Natural killer cell (primary cell): ENCODE measurements around the gene OSBP. TPM values are rescaled to one million over a fixed set of nuclear protein-coding genes. Genes with fewer than 3 reads are reported as not detected.
A peak's percentile ranks its signal among the peaks of the same experiment; 100 is the strongest.

Experiments
- ATAC-seq, 3 donors: fragments of 150-1000 bp in 2 of 3; fragments of 200-7000 bp in 1 of 3; cut with Tn5 transposase; 1 replicate in 1 of 3; 2 replicates in 2 of 3; pipeline ENCODE4 v1.10.0; 2021; ENCODE audit warnings: mild to moderate bottlenecking in 2 of 3, moderate library complexity in 2 of 3
- DNase-seq, 2 donors: peaks; one replicate each; pipeline versions ENCODE4 v3.0.0 to v3.0.0-alpha.2; 2013 to 2021; ENCODE audit warnings: mixed read lengths in 1 of 2
- H3K27ac ChIP-seq: one replicate; pipeline ENCODE4 v1.5.1; 2013; ENCODE audit warnings: mild to moderate bottlenecking, low read length
- H3K27me3 ChIP-seq: one replicate; pipeline ENCODE4 v1.6.1; 2013; ENCODE audit warnings: low read length; ENCODE audit not compliant: control insufficient read depth, insufficient read depth
- H3K36me3 ChIP-seq: one replicate; pipeline ENCODE4 v1.6.1; 2013; ENCODE audit warnings: low read length; ENCODE audit not compliant: control insufficient read depth, insufficient read depth
- H3K4me1 ChIP-seq: one replicate; pipeline ENCODE4 v1.6.1; 2013; ENCODE audit warnings: low read length; ENCODE audit not compliant: control insufficient read depth, insufficient read depth
- H3K4me3 ChIP-seq: one replicate; pipeline ENCODE4 v1.5.1; 2013; ENCODE audit warnings: low read length
- H3K9me3 ChIP-seq: one replicate; pipeline ENCODE4 v1.6.1; 2013; ENCODE audit warnings: low read length; ENCODE audit not compliant: control insufficient read depth, insufficient read depth
- H3K27ac Mint-ChIP-seq, 2 donors: one replicate each; pipeline ENCODE4 v1.8.0; 2022; ENCODE audit warnings: mild to moderate bottlenecking in 2 of 2, mixed read lengths in 2 of 2, moderate library complexity in 1 of 2
- H3K27me3 Mint-ChIP-seq, 2 donors: one replicate each; pipeline ENCODE4 v1.8.0; 2022; ENCODE audit warnings: low read depth in 2 of 2, mixed read lengths in 2 of 2
- H3K36me3 Mint-ChIP-seq: one replicate; pipeline ENCODE4 v1.8.0; 2022; ENCODE audit warnings: mixed read lengths
- H3K4me1 Mint-ChIP-seq, 2 donors: one replicate each; pipeline ENCODE4 v1.8.0; 2022; ENCODE audit warnings: mixed read lengths in 2 of 2
- H3K4me3 Mint-ChIP-seq: one replicate; pipeline ENCODE4 v1.8.0; 2022; ENCODE audit warnings: mild to moderate bottlenecking, moderate library complexity, mixed read lengths
- H3K9me3 Mint-ChIP-seq, 2 donors: one replicate each; pipeline ENCODE4 v1.8.0; 2022; ENCODE audit warnings: mixed read lengths in 2 of 2
- CTCF ChIP-seq: fragments of 200-600 bp; IDR thresholded peaks from one replicate; pipeline ENCODE4 v1.8.0; 2022; ENCODE audit warnings: antibody characterized with exemption
- WGBS: methylation state at CpG from one replicate; pipeline ENCODE4 v1.1.7; 2013; ENCODE audit warnings: missing lambda C conversion rate; ENCODE audit not compliant: insufficient coverage; 5-methylcytosine and 5-hydroxymethylcytosine counted together
- intact Hi-C: fragments of 100-400 bp; cut with micrococcal nuclease; formaldehyde crosslinking; loops from one replicate; pipeline ENCODE4 v1.14.2; 2022
- total RNA-seq, 4 donors: library from RNA; stranded (reverse); fragments of 120-200 nt in 1 of 4; gene quantifications; one replicate each; pipeline versions ENCODE4 v1.2.3 to v1.2.4, GENCODE V29; 2013 to 2022

OSBP gene
- total RNA-seq, 3 donors from 2014 or later (not counting 1 experiment from before 2014, with no cell fraction given) = 40.5 to 58.5 (median 51.3) TPM

DNA sequence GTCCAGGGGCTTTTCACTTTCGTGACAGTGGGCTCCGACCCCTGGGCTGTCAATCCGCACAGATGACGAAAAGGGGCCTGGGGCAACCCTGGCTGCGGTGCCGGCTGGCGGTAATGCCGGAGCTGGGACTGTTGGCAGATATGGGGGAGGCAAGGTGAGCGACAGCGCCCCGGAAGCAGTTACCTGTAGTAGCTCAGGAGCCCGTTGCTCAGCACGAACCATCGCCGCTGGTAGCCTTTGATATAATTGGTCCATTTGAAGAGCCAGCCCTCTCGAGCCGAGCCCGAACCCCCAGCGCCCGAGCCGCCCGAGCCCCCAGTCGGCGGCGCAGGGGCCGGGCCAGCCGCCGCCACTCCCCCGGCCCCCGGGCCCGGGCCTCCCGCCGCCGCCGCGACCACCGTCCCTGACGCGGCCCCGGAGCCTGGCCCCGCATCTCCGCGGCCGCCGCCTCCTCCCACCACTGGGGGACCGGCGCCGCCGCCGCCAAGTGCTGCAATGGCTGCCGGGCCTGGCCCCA, 396 bp downstream of the OSBP start:
- H3K4me1 Mint-ChIP-seq = peaks cover 51% of the 10 kb centered on the region in 2 donors
- no peaks in the 10 kb centered on the region for H3K36me3 Mint-ChIP-seq
- no peak for ATAC-seq
- intact Hi-C loops = loop anchor here (2.0 kb wide), 1 partner anchor 54 kb away; no protein-coding TSS in a partner anchor
- peak in 1 of 2 donors; percentile 84 for DNase-seq
- H3K4me3 Mint-ChIP-seq = peak overlapping the region; percentile 95
- no peaks in the 10 kb centered on the region for H3K27me3 Mint-ChIP-seq
- Histone ChIP-seq H3K36me3 (peaks cover 3% of the 10 kb centered on the region), H3K27me3 (no peaks in the 10 kb centered on the region), H3K27ac (peak overlapping the region; percentile 87), H3K4me3 (peak overlapping the region; percentile 94), H3K9me3 (no peaks in the 10 kb centered on the region), H3K4me1 (peaks cover 15% of the 10 kb centered on the region)
- no peaks in the 10 kb centered on the region for H3K9me3 Mint-ChIP-seq
- H3K27ac Mint-ChIP-seq = peak overlapping the region; percentile 83 to 95
- TF ChIP-seq CTCF = no peak
- under 1% methylated on average over 51 of the region's 51 CpGs for WGBS

DNA sequence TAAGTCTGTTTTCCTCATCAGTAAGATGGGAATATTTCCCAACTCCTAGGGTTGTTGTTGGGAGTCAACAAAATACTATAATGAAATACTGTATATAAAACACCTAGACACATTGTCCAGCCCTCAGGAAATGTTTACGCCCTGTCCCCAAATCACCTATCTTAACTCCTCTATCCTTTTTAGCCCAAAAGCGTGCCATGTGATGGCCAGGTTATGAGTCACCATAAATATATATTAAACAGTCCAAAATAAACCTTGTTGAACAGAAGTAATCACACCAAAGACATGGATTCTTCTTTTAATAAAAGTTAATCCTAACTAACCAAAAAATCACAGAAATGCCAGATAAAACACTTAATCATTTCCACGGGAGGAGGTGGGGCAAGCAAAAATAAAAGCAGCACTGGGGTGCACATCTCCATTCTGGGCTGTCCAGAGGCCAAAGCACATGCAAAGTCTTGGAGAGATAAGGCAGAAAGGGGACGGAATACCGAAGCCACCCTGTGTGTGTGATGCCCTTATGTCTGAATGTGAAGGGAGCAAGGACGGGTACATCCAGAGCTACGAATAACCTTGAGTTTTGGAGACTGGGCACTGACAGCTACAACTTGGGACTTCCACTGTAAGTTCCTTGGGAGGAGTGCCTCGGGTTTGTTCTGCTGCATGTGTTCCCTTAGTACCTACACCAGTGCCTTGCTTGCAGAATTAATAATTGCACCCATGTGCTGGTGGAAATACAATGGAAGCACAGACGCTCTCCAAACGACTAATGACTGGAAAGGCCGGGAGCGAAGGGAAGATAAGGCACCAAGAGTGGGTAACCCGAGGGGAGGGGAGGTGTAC, 1.1 kb downstream of the OSBP start:
- Histone ChIP-seq H3K9me3 (no peaks in the 10 kb centered on the region), H3K36me3 (peaks cover 10% of the 10 kb centered on the region), H3K27ac (peak overlapping the region; percentile 87), H3K27me3 (no peaks in the 10 kb centered on the region), H3K4me1 (peaks cover 15% of the 10 kb centered on the region), H3K4me3 (peak overlapping the region; percentile 94)
- H3K27ac Mint-ChIP-seq = peak overlapping the region; percentile 83 to 95
- DNase-seq = no peak
- peak overlapping the region; percentile 95 for H3K4me3 Mint-ChIP-seq
- no peak for ATAC-seq
- intact Hi-C loops = loop anchor here (2.0 kb wide), 1 partner anchor 54 kb away; no protein-coding TSS in a partner anchor
- H3K36me3 Mint-ChIP-seq = no peaks in the 10 kb centered on the region
- H3K4me1 Mint-ChIP-seq = peaks cover 51% of the 10 kb centered on the region in 2 donors
- no peak for TF ChIP-seq CTCF
- WGBS = 24% methylated on average over 13 of the region's 13 CpGs
- no peaks in the 10 kb centered on the region for H3K27me3 Mint-ChIP-seq
- H3K9me3 Mint-ChIP-seq = no peaks in the 10 kb centered on the region

DNA sequence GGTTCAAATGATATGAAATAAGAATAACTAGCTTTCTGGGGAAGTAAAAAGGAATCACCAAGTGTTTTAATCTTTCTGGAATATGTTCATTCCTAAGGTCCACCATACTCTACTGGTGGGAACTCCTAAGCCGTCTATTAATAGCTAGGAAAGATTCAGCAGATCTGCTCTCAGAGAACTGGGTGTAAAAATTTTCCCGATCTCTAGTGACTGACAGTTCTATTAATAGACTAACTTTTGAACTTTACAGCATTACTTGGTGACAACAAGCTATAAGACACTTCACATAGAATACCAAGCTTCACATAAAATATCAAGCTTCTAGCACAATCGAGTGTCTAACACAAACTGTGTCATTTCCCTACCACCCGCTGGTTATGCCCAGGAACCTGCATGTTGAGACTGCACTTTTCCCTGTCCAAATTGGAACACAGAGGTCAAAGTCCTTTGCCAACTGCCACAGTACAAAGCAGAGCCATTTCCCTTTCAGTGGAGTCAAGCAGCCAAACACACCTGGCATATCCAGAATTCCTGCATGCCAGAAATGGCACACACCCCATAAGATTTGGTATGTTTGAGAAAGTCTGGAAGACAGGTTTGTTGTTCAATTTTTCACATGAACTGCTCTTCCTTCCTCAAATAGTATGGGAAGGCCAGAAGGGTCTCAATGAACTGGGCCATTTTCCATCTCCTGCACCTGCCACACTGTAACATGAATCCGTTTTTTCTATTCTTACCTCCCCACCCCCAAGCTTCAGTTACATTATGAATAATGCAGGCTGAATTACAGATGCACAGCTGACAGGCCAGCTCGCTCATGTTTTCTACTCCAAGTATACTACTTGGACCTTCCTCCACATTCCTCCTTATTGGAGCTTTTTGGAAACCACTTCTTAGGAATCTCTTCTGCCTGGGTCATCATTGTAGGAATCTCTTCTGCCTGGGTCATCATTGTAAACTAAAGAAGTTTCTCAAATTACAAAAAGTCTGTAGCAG, 3.7 kb downstream of the OSBP start:
- Mint-ChIP-seq H3K27ac (peak overlapping the region; percentile 70 to 95), H3K4me1 (peaks cover 51 to 55% of the 10 kb centered on the region in 2 donors), H3K4me3 (peak overlapping the region; percentile 95), H3K27me3 (no peaks in the 10 kb centered on the region), H3K9me3 (no peaks in the 10 kb centered on the region), H3K36me3 (peaks cover 12% of the 10 kb centered on the region)
- DNase-seq (no peak), ATAC-seq (no peak)
- H3K27ac ChIP-seq = no peak overlapping the region
- WGBS = 89% methylated on average over 6 of the region's 6 CpGs
- intact Hi-C loops = no loop called here
- H3K4me3 ChIP-seq = no peak overlapping the region
- H3K9me3 ChIP-seq = no peaks in the 10 kb centered on the region
- TF ChIP-seq CTCF = no peak
- peaks cover 36% of the 10 kb centered on the region for H3K36me3 ChIP-seq
- no peaks in the 10 kb centered on the region for H3K27me3 ChIP-seq
- H3K4me1 ChIP-seq = peaks cover 15% of the 10 kb centered on the region
